ENCODE data around the gene JAG2.

The JAG2 gene

DNA sequence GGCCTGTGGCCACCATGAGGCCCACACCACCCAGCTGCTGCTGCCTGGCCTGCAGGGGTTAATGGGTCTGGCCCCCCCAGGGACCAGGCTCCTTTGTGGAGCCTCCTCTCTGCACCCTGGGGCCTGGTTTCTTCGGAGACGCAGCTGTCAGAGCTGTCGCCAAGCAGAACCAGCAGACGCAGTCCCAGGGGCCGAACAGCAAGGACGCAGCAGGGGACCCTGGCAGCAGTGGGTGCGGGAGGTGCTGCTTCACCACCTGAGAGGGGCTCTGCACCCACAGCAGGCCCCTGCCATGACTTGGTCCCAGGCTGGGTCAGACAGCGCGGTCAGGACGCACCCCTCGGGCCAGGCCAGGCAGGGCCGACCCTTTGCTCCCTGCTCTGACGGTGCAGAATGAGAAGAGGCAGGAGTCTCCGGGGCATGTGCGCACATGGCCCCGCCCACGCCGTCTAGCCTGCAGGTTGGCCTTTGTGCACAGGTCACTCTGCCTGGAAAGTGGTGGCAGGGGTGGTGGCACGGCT lies 30.5 kb downstream of the JAG2 start:
- no peak for DNase-seq

DNA sequence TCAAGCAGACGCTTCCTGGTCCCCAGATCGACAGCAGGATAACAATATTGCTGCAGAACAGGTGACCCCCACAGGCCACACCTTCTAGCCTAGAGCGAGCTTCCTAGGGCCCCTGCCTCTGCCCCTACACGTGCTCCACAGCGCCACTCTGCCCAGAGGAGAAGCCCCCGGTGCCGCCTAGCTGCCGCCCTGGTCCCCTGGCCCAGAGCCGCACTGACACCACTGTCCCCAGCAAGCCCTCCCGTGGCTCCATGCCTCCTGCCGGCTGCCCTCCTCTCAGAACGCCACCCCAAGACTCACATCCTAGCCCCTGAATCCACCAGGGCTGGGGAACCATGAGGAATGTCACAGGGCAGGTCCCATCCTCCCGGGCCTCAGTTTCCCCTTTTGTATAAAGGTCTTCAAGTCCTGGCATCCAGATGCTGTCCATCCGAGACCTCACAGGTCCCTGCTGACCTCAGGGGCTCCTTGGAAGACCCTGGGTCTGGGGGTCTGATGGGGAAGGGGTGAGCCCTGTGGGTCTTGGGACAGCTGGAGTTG lies 31.0 kb downstream of the JAG2 start:
- DNase-seq, result no peak

DNA sequence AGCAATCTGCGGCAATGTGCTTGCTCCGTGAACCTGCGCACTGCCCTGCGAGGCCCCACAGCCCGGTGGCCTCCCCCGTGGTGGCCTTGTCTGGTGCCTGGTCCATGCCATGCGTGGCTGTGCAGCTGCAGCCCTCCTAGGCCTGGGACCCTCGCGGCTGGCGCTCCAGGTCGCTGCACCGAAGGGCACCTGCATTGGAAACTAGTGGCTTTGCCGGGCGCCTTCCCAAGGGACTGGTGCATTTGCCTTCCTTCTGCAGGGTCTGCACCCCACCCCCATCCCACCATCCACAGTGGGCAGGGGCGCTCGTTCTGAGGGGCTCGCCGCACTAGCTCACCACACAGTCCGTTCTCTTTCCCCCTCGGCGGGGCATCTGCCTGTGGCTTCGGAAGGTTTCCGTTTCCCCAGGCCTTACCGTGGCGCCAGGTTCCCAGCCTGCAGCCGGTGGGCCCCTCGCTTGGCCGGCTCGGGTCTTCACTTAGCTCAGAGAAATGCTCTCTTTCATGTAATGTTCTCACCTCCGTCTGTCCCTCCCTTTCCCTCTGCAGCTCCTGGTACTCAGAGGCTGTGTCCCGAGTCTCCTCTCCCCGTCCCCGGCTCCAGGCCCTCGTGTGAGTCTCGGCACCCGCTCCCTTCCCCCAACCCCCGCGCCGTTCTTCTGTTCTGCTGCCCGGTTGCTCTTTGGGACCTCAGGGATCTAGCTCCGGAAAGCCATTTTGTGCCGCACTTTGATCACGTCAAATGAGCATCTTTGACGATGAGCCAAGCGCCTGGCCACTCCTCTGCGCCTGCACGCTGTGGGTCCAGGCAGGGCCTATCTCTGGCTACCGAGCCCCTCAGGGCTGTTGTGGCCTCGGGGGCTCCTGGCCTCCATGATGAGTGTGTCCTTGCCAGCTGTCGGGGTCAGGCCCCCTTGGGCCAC lies 31.9 kb downstream of the JAG2 start:
- no peak for DNase-seq

DNA sequence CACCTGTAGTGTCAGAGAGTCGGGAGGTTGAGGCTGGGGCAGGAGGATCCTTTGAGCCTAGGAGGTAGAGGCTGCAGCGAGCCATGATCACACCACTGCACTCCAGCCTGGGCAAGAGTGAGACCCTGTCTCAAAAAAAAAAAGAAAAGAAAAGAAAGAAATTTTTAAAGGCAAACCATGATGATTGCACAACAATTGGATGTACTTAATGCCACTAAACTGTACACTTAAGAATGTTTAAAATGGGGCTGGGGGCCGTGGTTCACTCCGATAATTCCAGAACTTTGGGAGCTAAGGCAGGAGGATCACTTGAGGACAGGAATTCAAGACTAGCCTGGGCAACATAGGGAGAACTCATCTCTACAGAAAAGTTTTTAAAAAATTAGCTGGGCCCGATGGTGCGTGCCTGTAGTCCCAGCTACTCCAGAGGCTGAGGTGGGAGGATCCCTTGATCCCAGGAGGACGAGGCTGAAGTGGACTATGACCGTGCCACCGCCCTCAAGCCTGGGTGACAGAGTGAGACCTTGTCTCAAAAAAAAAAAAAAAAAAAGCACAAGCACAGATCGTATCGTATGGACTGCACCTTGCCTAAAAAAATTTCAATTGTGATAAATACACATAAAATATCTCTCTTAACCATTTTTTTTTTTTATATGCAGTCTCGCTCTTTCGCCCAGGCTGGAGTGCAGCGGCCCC lies 32.7 kb downstream of the JAG2 start:
- no peak for DNase-seq

DNA sequence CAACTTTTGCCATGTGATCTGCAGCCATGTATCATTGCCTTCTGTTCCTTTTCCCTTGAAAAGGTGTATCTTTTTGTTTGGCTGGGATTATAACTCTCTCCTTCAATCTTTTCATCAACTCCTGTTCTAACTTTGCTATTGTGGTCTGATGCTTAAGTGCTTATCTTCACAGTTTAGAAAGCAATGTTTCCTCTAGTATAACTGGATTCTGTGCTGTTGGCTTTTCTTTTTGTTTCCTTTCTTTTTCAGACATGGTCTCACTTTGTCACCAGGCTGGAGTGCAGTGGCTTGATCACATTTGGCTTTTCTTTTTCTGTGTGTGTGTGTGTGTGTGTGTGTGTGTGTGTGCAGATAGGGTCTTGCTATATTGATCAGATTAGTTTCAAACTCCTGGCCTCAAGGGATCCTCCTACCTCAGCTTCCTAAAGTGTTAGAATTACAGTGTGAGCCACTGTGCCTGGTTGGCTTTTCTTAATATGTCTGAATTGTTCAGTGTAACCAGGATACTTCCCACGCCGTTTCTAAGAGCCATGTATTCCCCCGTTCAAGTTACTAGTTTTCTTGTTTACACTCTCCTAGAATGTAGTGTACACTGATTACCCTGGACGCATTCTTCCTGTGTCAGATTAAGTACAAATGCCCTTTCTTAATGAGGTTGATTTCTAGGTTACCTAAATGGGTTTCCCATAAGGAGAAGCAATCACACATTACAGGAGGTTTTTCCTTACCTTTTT lies 35.5 kb downstream of the JAG2 start:
- no peak for DNase-seq

DNA sequence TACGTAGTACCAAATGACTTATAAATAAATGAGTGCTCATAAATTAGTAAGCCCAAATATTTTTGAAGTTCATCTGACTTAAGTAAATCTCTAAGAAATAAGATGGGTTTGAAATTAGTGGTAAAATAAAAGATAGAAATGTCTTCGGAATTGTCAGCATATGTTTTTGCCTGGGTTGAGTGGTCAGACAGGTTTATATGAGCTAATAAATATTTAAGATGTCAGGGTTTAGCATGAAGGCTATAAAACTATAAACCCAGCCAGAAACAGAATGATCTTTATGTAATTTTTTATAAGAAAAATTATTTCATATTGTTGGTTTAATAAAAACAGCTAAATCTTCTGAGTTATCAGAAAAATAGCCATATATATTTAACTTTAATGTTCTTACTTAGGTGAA lies 37.3 kb downstream of the JAG2 start:
- no peak for DNase-seq

DNA sequence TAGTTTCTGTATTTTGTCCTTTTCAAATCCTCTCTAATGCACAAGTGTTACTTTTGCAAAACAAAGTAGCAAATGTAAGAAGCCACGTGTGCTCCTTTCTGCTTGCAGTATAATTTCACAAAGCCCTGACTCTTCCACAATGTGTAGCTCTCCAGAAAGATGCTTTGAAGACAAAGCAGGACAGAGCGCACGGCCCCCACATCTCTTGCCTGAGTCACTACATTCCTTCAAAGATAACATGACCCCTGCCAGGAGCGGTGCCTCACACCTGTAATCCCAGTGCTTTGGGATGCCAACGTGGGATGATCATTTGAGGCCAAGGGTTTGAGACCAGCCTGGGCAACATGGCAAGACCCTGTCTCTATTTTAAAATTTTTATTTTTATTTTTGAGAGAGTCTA lies 40.5 kb downstream of the JAG2 start:
- no peak for DNase-seq

DNA sequence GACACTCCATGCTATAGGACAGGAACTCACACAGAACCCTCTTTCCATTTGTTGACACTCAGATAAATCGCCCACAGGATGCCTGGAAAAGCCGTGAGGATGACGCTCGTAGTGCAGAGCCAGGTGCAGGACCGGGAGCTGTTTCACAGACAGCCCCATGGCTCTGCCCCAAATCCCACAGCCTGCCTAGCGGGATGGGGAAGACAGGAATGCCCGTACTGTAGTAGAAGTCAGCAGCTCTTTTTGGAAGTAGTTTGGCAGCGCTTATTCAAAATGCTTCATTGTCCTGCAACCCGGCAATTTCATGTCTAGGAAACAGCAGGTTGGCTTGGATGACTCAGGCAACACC lies 41.6 kb downstream of the JAG2 start:
- no peak for DNase-seq

DNA sequence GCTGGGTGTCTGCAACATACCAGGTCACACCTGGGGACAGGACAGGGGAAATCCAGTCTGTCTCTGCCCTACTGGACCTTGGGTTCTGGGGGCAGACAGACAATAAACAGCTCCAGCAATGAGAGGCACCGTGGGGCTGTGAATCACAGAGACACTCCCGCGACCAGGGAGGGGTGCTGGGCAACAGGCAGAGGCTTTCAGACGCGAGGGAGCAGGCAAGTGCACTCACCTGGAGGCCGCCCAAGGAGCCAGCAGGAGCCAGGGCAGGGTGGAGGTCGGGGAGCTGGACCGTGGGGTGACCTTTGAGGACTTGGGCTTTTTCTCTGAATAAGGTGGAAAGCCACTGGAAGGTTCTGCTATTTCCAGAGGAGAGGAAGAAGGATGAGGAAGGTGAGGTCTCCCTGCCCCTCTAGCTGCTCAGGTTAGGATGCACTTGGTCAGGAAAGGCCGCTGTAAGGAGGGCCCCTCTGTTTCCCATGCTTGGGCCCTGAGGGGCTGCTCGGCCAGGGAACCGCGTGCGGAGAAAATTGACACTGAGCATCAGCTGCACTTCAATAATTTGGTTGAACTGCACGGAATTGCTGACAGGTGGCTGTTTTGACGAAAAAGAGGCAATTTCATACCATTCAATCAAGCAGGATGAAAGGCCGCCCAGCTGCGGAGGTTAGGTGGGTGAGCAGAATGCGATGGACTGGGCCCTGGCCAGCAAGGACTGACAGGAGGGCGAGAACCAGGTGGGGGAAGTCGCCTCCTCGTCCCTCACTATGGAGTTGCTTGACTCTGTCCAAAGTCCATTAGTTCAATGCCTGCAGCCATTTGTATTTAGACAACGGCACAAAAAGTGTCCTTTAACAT lies 42.2 kb downstream of the JAG2 start:
- DNase-seq, result no peak

DNA sequence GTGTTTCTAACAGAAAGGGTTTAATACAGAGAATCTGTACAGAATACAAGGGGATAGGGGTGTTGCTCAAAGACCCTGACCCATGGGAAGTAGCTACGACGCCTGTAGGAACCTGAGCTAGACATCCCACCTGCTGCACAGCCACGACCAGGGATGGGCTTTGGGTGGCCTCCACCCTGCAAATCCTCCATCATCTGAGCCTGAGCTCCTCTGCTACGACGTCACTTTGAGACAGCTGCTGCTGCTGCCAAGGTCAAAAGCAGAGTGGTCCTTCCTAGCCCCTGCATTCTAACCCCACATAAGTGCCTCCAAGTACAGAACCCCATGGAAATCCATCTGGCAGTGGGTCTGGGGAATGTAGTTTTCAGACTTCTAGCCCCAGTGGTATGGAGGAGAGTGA lies 43.8 kb downstream of the JAG2 start:
- no peak for DNase-seq

DNA sequence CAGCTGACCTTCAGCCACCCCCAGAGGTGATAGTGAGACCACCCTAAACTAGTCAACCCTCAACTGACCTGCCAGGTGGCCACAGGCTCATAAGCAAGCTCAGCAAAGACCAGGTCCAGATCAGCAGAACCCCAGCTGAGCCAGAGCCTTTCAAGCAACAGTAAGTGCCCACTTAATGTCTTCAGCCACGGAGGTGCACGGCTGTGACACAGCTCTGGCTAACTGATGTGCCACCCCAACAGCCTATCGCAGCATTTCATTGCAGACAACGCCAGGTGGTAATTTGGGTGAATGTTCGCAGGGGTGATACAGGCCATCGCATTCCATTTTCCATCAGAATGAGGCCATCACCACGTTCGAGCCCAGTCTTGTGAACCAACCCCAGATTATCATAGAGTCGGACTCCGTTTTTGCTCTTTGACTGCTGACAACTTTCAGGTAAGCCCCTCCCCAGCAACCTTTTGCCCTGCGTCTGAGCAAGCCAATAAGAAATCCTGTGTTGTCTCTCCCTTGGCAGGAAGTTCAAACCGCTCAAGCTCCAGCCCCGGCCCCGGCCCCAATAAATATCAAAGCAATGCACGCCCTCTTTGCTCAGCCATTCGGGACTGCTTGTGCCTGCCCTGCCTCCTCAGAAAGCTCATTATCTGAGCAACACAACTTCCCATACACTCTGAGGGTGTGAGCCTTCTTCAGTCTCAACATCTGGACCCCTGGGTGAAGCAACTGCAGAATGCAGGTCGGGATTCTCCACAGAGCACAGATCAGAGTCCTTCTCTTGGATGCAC lies 44.4 kb downstream of the JAG2 start:
- no peak for DNase-seq

DNA sequence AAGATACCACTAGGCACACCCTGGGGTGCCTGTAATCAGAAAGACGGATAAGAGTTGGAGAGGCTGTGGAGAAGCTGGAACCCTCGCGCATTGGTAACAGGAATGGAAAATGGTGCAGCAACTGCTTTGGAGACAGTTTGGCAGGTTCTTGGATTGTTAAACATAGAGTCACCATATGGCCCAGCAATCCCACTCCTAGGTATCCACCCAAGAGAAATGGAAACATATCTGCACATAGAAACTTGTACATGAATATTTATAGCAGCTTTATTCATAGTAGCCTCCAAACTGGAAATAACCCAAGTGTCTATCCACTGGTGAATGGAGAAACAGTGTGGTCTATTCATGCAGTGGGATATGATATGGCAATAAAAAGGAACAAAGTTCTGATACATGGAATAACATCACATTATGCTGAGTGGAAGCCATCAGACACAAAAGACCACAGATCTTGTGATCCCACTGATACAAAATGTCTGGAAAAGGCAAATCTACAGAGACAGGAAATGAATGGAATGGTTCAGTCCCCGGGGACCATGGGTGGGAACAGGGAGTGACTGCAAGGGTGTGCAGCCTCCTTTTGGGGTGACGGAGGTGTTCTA lies 45.4 kb downstream of the JAG2 start:
- no peak for DNase-seq

DNA sequence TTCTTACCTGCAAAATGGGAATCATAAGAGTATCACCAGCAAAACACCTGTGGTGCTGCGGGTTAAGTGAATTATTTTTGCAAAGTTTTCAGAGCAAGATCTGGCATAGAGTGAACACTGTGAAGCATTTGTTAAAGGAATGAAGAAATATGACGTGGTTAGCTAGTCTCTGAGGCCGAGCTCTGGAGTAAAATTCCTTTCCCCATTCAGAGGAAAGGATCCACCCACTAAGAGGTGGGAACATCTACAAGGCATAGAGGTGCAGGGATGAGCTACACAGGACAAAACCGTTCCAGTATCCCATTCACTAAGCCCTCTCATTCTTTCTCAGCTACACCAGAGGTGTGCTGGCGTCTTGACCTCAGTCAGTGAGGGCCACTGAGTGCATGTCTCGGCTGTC lies 48.5 kb downstream of the JAG2 start:
- DNase-seq, result no peak

DNA sequence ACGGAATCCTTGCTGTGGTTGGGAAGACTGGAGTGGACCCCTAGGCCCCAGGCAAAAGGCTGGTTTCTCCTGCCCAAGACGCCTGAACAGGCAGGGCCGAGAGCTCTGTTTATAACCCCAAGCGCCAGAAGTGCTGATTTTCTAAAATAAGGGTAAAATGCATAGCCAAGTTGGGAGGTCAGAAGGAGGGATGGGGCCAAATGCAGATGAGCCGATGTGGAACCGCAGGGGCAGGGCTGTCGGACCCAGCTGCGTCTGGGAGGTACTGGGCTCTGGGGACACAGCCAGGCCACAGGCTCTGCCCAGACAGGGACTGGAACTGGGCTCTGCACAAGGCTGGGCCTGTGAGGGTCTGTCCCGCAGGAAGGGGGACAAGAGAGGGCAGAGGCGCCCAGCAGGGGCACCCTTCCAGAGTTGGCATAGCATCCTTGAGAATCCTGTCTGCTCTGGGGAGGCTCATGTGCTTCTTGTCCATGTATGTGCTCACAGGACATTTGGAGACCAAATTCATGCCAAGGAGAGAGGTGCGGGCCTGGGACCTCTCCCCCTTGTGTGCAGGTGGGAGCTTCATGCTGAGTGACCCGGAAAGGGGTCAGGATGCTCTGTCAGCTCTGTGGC lies 49.1 kb downstream of the JAG2 start:
- DNase-seq, result no peak

DNA sequence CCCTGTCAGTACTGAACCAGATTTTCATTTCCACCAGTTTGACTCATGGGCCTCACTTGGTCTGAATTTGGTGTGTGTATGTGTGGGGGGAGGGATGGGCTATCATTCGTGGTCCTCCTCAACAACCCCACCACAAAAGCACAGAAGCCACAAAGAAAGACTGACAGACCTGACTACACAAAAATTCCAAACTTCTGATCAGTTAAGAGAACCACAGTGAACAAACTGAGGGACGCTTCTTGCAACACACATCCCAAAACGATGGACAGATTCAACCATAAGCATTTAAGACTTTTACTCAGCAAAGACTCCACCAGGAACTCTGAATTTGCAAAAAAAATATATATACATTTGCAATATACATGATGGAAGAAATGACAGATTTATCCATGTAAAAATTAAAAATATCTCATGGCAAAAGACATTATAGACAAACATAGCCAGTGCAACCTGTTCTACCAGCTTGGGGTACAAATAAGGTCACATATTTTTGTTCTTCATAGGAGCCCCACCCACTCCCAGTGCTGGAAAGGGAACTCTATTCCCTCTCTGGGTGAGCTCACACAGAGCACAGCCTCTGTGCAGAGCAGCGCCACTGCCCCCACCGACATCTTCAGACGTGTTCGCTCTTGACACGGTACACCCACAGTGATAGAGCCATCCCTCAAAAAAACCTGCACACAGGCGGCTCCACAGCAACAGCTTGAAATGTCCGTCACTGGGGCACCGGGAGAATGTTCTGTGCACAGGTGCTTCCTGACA lies 49.7 kb downstream of the JAG2 start:
- DNase-seq, result no peak

DNA sequence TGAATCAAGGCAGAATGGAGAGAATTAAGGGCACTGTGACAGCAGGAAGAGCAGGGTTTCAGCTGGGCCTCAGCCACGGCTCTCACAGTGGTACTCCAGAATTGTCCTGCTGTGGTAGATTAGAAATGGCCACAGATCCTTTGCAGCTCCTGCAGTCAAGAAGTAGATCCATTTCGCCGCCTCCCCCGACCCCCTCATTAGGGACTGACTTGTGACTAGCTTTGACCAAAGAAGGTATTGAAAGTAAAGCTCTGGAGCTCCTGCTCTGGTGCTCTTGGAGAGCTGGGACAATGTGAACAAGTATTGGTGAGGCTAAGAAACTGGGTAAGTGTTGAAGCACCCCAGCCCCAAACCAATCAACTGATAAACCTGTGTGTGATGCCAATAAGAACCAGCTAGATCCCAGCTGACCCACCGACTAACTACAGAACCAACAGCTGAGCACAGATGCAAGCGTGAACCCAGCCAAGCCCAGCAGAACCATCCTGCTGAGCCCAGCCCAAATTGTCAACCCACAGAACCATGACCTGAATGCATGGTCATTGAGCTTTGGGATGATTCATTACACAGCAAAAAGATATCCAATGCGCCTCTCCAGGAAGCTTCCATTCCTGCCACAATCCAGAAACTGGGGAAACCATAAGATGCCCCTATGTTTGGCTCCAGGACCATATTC lies 50.7 kb downstream of the JAG2 start:
- no peak for DNase-seq

DNA sequence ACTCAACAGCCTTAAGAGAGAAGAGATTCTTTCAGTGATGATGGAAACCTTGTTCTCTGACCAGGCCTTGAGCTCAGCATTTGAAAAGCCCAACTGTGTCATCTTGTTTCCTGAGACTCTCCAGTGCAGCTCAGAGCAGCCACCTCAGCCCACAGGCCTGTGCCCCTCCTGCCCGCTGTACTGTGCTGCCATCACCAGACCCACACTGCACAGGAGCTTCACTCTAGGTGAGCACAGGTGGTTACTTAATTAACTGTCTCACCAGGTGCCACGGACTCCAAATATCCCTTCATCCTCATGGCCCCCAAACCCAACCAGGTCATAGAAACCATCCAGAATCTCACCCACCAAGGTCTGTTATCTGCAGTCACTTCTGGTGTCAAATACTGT lies 51.3 kb downstream of the JAG2 start:
- DNase-seq, result no peak

DNA sequence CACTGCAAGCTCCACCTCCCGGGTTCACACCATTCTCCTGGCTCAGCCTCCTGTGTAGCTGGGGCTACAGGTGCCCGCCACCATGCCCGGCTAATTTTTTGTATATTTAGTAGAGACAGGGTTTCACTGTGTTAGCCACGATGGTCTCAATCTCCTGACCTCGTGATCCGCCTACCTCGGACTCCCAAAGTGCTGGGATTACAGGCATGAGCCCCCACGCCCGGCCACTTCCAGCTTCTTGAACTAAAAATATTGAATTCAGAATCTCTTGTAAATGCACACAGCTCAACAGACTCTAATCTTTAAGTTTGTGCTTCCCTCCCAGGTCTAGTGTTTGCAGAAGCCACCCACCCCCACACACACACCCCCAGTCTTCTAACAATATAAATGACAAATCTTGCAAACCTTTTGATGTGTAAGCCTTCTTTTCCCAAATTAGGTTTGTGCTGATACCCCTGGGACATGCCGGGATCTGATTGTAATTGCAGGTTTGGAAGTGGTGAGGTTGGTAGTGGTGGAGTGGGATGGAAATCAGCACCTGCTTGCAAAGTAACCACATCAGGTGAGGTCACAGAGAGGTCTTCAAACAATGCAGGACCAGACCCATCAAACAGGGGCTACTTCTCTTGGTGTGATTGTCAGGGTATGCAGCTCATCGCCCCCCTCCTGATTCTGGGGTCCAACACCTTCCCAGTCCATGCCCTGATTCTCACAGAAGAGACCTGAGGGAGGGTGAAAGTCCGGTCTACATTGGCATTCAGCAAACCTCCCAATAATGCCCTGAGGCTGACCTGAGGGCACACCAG lies 51.9 kb downstream of the JAG2 start:
- no peak for DNase-seq

Data from CD4-positive, alpha-beta T cell treated with Interleukin-1 beta for 1 hour (primary cell).